ENCODE data around the gene EIF4E3. TPM values are rescaled to one million over a fixed set of nuclear protein-coding genes. Genes with fewer than 3 reads are reported as not detected.

Gene EIF4E3
- polyA plus RNA-seq (2013, experiment 1 of 2) = 9.6 TPM
- 10.4 TPM for polyA plus RNA-seq (2013, experiment 2 of 2)

DNA sequence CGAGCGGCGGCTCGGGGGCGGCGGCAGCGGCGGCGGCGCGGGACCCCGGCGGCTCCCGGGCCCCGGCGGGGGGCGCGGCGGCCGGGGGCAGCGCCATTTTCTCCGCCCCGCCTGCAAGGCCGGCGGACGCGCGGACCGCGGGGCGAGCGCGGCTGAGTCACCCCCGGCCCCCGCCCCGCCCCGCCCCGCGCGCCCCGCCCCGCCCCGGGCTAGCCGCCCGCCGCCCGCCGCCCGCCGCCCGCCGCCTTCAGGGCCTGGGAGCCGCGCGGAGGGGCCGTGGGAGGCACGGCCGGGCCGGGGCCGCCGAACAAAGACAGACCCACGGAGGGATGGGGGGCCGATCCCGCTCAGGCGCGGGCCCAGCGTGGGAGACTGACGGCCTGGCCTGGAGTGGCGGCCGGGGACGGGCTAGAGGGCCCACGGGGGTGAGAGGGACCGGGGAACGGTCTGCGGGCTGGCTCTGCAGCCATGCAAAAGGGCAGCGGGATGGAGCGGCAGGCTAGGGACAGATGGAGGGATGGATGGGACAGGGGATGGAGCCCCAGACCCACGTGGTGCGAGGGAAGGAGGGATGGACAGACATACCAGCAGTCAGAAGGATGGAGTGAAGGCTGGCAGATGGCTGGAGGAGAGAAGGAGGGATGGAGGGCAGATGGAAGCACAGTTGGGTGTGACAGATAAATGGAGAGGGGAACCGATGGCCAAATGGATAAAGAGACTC, at the start of gene EIF4E3:
EIF4E3 (minus strand) TSS at position 132 of the 721 bp plus-strand sequence; CDS start at position 97, 35 bp downstream.
- Histone ChIP-seq H3K4me1 (ENCODE audit: control insufficient read depth, low read depth, low read length) (peaks cover 10% of the 10 kb centered on the region), H4K8ac (ENCODE audit: low read depth, low read length) (no peak within 1 kb of the TSS), H3K4ac (ENCODE audit: low read depth, low read length) (peak within 1 kb of the TSS; percentile 63), H3K36me3 (ENCODE audit: control insufficient read depth, insufficient read depth, low read length) (no peaks in the 10 kb centered on the region), H3K9ac (ENCODE audit: low read length) (peak within 1 kb of the TSS; percentile 72), H2BK120ac (ENCODE audit: low read depth, low read length) (no peak within 1 kb of the TSS), H2AK5ac (ENCODE audit: low read length) (no peak within 1 kb of the TSS), H3K79me1 (ENCODE audit: low read length) (no peaks in the 10 kb centered on the region), H2BK5ac (ENCODE audit: low read length) (no peak within 1 kb of the TSS), H3K27ac (ENCODE audit: low read depth, low read length) (no peak within 1 kb of the TSS), H3K18ac (ENCODE audit: low read length) (peak within 1 kb of the TSS; percentile 88), H3K27me3 (ENCODE audit: insufficient read depth, low read length, poor library complexity) (peaks cover 5% of the 10 kb centered on the region), H2BK15ac (replicated peaks; ENCODE audit: low read depth) (no peak within 1 kb of the TSS), H4K5ac (ENCODE audit: low read length) (no peak within 1 kb of the TSS), H3K23ac (ENCODE audit: low read length) (no peak within 1 kb of the TSS), H3K79me2 (ENCODE audit: control insufficient read depth, insufficient read depth, low read length) (no peaks in the 10 kb centered on the region), H3K56ac (ENCODE audit: low read length) (peak within 1 kb of the TSS; percentile 91), H3K4me3 (ENCODE audit: low read length) (peak within 1 kb of the TSS; percentile 50), H3K4me2 (ENCODE audit: low read length) (peak within 1 kb of the TSS; percentile 85)
- no CpG with 5 or more reads among the region's 80 CpGs for WGBS (ENCODE audit: extremely low coverage, insufficient coverage, low lambda C conversion rate)
- peak; percentile 45 for DNase-seq

DNA sequence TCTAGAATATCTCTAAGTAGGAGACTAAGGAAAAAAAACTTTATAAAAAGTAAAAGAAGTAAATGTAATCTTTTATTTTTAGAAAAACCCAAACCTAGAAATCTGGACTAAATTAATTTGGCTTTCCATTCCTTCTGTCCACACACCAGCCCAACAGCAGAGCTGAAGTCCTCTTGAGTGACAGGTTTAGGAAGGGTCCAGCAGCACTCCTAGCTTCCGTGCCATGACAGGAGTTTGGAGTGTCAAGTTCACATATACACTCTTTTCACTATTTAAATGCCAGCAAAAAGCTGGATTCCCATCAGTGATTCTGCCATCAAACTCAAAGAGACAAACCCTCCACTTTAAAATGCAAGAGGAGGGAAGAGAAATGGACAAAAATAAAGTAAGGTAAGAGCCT, 46.7 kb upstream of the EIF4E3 start:
- WGBS (ENCODE audit: extremely low coverage, insufficient coverage, low lambda C conversion rate) = no CpG with 5 or more reads among the region's 1 CpG
- no peak overlapping the region for H3K9ac ChIP-seq (ENCODE audit: low read length)
- H3K4ac ChIP-seq (ENCODE audit: low read depth, low read length) = peak overlapping the region; percentile 11
- H2BK120ac ChIP-seq (ENCODE audit: low read depth, low read length) = no peak overlapping the region
- H3K4me1 ChIP-seq (ENCODE audit: control insufficient read depth, low read depth, low read length) = no peaks in the 10 kb centered on the region
- H3K4me3 ChIP-seq (ENCODE audit: low read length) = no peak overlapping the region
- no peaks in the 10 kb centered on the region for H3K79me1 ChIP-seq (ENCODE audit: low read length)
- no peak overlapping the region for H3K18ac ChIP-seq (ENCODE audit: low read length)
- H3K23ac ChIP-seq (ENCODE audit: low read length) = no peak overlapping the region
- no peak for DNase-seq
- H4K8ac ChIP-seq (ENCODE audit: low read depth, low read length) = no peak overlapping the region
- no peaks in the 10 kb centered on the region for H3K36me3 ChIP-seq (ENCODE audit: control insufficient read depth, insufficient read depth, low read length)
- H4K5ac ChIP-seq (ENCODE audit: low read length) = no peak overlapping the region
- H3K56ac ChIP-seq (ENCODE audit: low read length) = no peak overlapping the region
- H3K4me2 ChIP-seq (ENCODE audit: low read length) = no peak overlapping the region
- no peak overlapping the region for H2AK5ac ChIP-seq (ENCODE audit: low read length)
- H3K27me3 ChIP-seq (ENCODE audit: insufficient read depth, low read length, poor library complexity) = no peaks in the 10 kb centered on the region
- no peak overlapping the region for H3K27ac ChIP-seq (ENCODE audit: low read depth, low read length)
- H2BK5ac ChIP-seq (ENCODE audit: low read length) = no peak overlapping the region
- no peak overlapping the region for H2BK15ac ChIP-seq (replicated peaks; ENCODE audit: low read depth)
- H3K79me2 ChIP-seq (ENCODE audit: control insufficient read depth, insufficient read depth, low read length) = no peaks in the 10 kb centered on the region

DNA sequence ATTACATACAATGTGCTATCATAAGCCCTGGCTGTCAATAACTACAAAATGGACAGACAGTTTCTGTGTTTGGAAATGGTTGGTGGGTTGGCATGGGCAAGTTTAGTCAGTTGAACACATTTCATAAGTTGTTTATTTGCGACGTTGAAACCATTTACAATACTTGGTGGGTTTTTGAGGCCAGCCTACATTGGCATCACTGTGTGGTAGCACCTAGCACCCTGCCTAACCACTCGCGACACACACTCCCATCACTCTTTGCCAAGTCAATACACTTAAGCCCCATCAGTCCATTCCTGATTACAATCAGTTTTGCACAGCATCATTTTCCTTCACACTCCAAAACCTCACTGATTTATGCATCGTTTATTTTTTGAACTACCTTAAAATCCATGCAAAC, 45.9 kb upstream of the EIF4E3 start:
- Histone ChIP-seq H4K5ac (ENCODE audit: low read length) (no peak overlapping the region), H2BK15ac (replicated peaks; ENCODE audit: low read depth) (no peak overlapping the region), H3K4ac (ENCODE audit: low read depth, low read length) (no peak overlapping the region), H3K27me3 (ENCODE audit: insufficient read depth, low read length, poor library complexity) (no peaks in the 10 kb centered on the region), H3K79me1 (ENCODE audit: low read length) (no peaks in the 10 kb centered on the region), H3K4me3 (ENCODE audit: low read length) (no peak overlapping the region), H2BK120ac (ENCODE audit: low read depth, low read length) (no peak overlapping the region), H3K79me2 (ENCODE audit: control insufficient read depth, insufficient read depth, low read length) (no peaks in the 10 kb centered on the region), H3K56ac (ENCODE audit: low read length) (no peak overlapping the region), H3K23ac (ENCODE audit: low read length) (no peak overlapping the region), H4K8ac (ENCODE audit: low read depth, low read length) (no peak overlapping the region), H2BK5ac (ENCODE audit: low read length) (no peak overlapping the region), H3K4me2 (ENCODE audit: low read length) (no peak overlapping the region), H3K18ac (ENCODE audit: low read length) (no peak overlapping the region), H3K4me1 (ENCODE audit: control insufficient read depth, low read depth, low read length) (no peaks in the 10 kb centered on the region), H3K27ac (ENCODE audit: low read depth, low read length) (no peak overlapping the region), H3K9ac (ENCODE audit: low read length) (no peak overlapping the region), H3K36me3 (ENCODE audit: control insufficient read depth, insufficient read depth, low read length) (no peaks in the 10 kb centered on the region), H2AK5ac (ENCODE audit: low read length) (no peak overlapping the region)
- 89% methylated on average over 1 of the region's 5 CpGs for WGBS (ENCODE audit: extremely low coverage, insufficient coverage, low lambda C conversion rate)
- no peak for DNase-seq

DNA sequence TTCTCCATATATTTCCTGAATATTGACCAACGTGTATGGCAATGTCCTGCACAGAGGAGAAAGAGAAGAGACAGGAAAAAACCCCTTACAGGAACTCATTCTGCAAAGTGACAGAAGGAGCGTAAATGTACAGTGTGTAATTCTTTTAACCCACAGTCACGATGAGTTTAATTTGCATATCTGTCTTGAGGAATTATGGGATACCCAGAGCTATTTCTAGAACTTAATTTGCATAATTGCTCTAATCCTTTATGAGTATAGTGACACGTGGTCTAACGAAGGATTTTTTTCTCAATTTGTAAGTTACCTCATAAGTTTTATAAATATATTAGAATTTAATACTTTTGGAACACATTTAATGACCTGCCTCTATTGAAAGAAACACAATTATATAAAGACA, 38.2 kb upstream of the EIF4E3 start:
- Histone ChIP-seq H2BK15ac (replicated peaks; ENCODE audit: low read depth) (no peak overlapping the region), H2AK5ac (ENCODE audit: low read length) (no peak overlapping the region), H2BK120ac (ENCODE audit: low read depth, low read length) (no peak overlapping the region), H4K5ac (ENCODE audit: low read length) (no peak overlapping the region), H3K23ac (ENCODE audit: low read length) (no peak overlapping the region), H4K8ac (ENCODE audit: low read depth, low read length) (no peak overlapping the region), H3K79me1 (ENCODE audit: low read length) (no peaks in the 10 kb centered on the region), H3K4ac (ENCODE audit: low read depth, low read length) (no peak overlapping the region), H3K4me1 (ENCODE audit: control insufficient read depth, low read depth, low read length) (no peaks in the 10 kb centered on the region), H2BK5ac (ENCODE audit: low read length) (no peak overlapping the region), H3K4me2 (ENCODE audit: low read length) (no peak overlapping the region), H3K18ac (ENCODE audit: low read length) (no peak overlapping the region), H3K27ac (ENCODE audit: low read depth, low read length) (no peak overlapping the region), H3K36me3 (ENCODE audit: control insufficient read depth, insufficient read depth, low read length) (no peaks in the 10 kb centered on the region), H3K56ac (ENCODE audit: low read length) (no peak overlapping the region), H3K79me2 (ENCODE audit: control insufficient read depth, insufficient read depth, low read length) (no peaks in the 10 kb centered on the region), H3K9ac (ENCODE audit: low read length) (no peak overlapping the region), H3K27me3 (ENCODE audit: insufficient read depth, low read length, poor library complexity) (peaks cover 3% of the 10 kb centered on the region), H3K4me3 (ENCODE audit: low read length) (no peak overlapping the region)
- no CpG with 5 or more reads among the region's 5 CpGs for WGBS (ENCODE audit: extremely low coverage, insufficient coverage, low lambda C conversion rate)
- DNase-seq = no peak

DNA sequence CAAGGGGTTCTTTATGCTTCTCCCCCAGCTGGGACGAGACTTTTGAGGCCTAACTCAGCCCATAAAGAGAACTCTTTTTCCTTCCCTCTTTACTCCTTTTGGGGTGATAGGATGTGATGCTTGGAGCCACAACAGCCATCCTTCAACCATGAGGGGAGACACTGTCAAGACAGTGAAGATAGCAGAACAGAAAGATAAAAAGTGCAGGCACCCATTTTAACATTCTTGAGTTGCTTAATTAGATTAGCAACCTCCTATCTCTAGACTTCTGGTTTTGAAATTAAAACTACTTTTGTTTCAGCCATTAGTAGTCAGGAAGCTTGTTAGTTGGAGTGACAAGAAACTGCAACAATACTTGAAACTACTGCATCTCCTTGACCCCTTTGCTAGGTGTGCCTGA, 34.9 kb upstream of the EIF4E3 start:
- Histone ChIP-seq H3K4ac (ENCODE audit: low read depth, low read length) (no peak overlapping the region), H3K4me2 (ENCODE audit: low read length) (no peak overlapping the region), H3K27ac (ENCODE audit: low read depth, low read length) (no peak overlapping the region), H3K79me1 (ENCODE audit: low read length) (no peaks in the 10 kb centered on the region), H2BK5ac (ENCODE audit: low read length) (no peak overlapping the region), H2BK15ac (replicated peaks; ENCODE audit: low read depth) (no peak overlapping the region), H4K5ac (ENCODE audit: low read length) (no peak overlapping the region), H3K23ac (ENCODE audit: low read length) (no peak overlapping the region), H3K4me3 (ENCODE audit: low read length) (no peak overlapping the region), H4K8ac (ENCODE audit: low read depth, low read length) (no peak overlapping the region), H2AK5ac (ENCODE audit: low read length) (no peak overlapping the region), H3K27me3 (ENCODE audit: insufficient read depth, low read length, poor library complexity) (peaks cover 3% of the 10 kb centered on the region), H3K18ac (ENCODE audit: low read length) (no peak overlapping the region), H3K9ac (ENCODE audit: low read length) (no peak overlapping the region), H3K36me3 (ENCODE audit: control insufficient read depth, insufficient read depth, low read length) (no peaks in the 10 kb centered on the region), H3K79me2 (ENCODE audit: control insufficient read depth, insufficient read depth, low read length) (no peaks in the 10 kb centered on the region), H3K4me1 (ENCODE audit: control insufficient read depth, low read depth, low read length) (no peaks in the 10 kb centered on the region), H2BK120ac (ENCODE audit: low read depth, low read length) (no peak overlapping the region), H3K56ac (ENCODE audit: low read length) (no peak overlapping the region)
- DNase-seq = no peak
- no CpG with 5 or more reads among the region's 1 CpG for WGBS (ENCODE audit: extremely low coverage, insufficient coverage, low lambda C conversion rate)

DNA sequence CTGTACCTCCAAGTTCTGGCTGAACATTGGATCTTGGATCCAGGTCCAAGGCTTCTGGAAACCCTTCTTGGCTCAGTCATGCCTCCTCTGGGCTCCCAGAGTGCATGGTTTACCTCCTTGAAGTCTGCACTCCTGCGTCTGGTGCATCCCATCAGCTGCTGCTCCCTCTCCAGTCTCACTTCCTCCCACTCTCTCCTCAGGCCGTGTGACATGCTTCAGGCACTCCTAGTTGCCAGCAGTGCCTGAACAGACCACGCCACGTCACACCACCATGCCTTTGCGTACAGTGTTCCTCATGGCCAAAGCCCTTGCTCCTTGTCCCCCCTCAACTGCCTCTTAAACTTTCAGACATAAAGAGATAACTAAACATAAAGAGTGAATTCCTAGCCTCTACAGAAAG, 34.2 kb upstream of the EIF4E3 start:
- Histone ChIP-seq H4K5ac (ENCODE audit: low read length) (no peak overlapping the region), H2AK5ac (ENCODE audit: low read length) (no peak overlapping the region), H3K18ac (ENCODE audit: low read length) (no peak overlapping the region), H3K23ac (ENCODE audit: low read length) (no peak overlapping the region), H3K4me2 (ENCODE audit: low read length) (no peak overlapping the region), H2BK120ac (ENCODE audit: low read depth, low read length) (no peak overlapping the region), H3K79me2 (ENCODE audit: control insufficient read depth, insufficient read depth, low read length) (no peaks in the 10 kb centered on the region), H3K4ac (ENCODE audit: low read depth, low read length) (no peak overlapping the region), H2BK15ac (replicated peaks; ENCODE audit: low read depth) (no peak overlapping the region), H3K27ac (ENCODE audit: low read depth, low read length) (no peak overlapping the region), H2BK5ac (ENCODE audit: low read length) (no peak overlapping the region), H3K4me3 (ENCODE audit: low read length) (no peak overlapping the region), H3K27me3 (ENCODE audit: insufficient read depth, low read length, poor library complexity) (peaks cover 4% of the 10 kb centered on the region), H3K36me3 (ENCODE audit: control insufficient read depth, insufficient read depth, low read length) (no peaks in the 10 kb centered on the region), H3K4me1 (ENCODE audit: control insufficient read depth, low read depth, low read length) (no peaks in the 10 kb centered on the region), H3K56ac (ENCODE audit: low read length) (no peak overlapping the region), H3K79me1 (ENCODE audit: low read length) (no peaks in the 10 kb centered on the region), H3K9ac (ENCODE audit: low read length) (no peak overlapping the region), H4K8ac (ENCODE audit: low read depth, low read length) (no peak overlapping the region)
- no peak for DNase-seq
- WGBS (ENCODE audit: extremely low coverage, insufficient coverage, low lambda C conversion rate) = no CpG with 5 or more reads among the region's 5 CpGs
